Psoas muscle (tissue), 8 donors: Measurements from ENCODE around the gene FGFBP3. TPM values are rescaled to one million over a fixed set of nuclear protein-coding genes. Genes with fewer than 3 reads are reported as not detected.

Experiments used
- ATAC-seq, 4 donors: fragments of 200-7000 bp; cut with Tn5 transposase; one replicate each; pipeline ENCODE4 v1.9.1; 2020; ENCODE audit warnings: moderate library complexity in 3 of 4, mild to moderate bottlenecking in 2 of 4
- DNase-seq, 2 donors: peaks; one replicate each; pipeline ENCODE4 v3.0.0-alpha.2; 2020
- H3K27ac ChIP-seq: fragments of 200-600 bp; one replicate; pipeline ENCODE4 v1.8.0; 2022
- H3K27me3 ChIP-seq, 3 donors: fragments of 200-600 bp in 1 of 3; one replicate each; pipeline versions ENCODE4 v1.6.1 to v1.8.0; 2013 to 2022; ENCODE audit warnings: low read length in 2 of 3, mild to moderate bottlenecking in 2 of 3, moderate library complexity in 1 of 3; ENCODE audit not compliant: insufficient read depth in 3 of 3
- H3K36me3 ChIP-seq, 2 donors: fragments of 200-600 bp in 1 of 2; one replicate each; pipeline versions ENCODE4 v1.6.1 to v1.8.0; 2013 to 2022; ENCODE audit warnings: low read depth in 1 of 2, mild to moderate bottlenecking in 1 of 2, moderate library complexity in 1 of 2; ENCODE audit not compliant: insufficient read depth in 1 of 2
- H3K4me1 ChIP-seq: fragments of 200-600 bp; one replicate; pipeline ENCODE4 v1.8.0; 2022
- H3K4me3 ChIP-seq: fragments of 200-600 bp; one replicate; pipeline ENCODE4 v1.8.0; 2022; ENCODE audit warnings: mild to moderate bottlenecking
- H3K9me3 ChIP-seq: fragments of 200-600 bp; one replicate; pipeline ENCODE4 v1.8.0; 2022
- WGBS, 3 donors: extraction: QIAGEN DNeasy Blood & Tissue Kit; methylation state at CpG; one replicate each; pipeline versions ENCODE4 v1.1.6 to v1.1.7; 2013; 5-methylcytosine and 5-hydroxymethylcytosine counted together
- intact Hi-C, 2 donors: fragments of 100-400 bp; cut with DNase I; formaldehyde crosslinking; loops; one replicate each; pipeline versions ENCODE4 v1.11.0 to v1.14.2; 2022
- polyA plus RNA-seq, 3 donors: library from polyadenylated mRNA; stranded (reverse); fragments of 200-250 nt; gene quantifications; one replicate each; pipeline ENCODE4 v1.2.3, GENCODE V29; 2013
- total RNA-seq, 4 donors: library from RNA; stranded (reverse); fragmentation: NEBNext Ultra II Directional in 2 of 4; extraction: Animal tissue kit (Norgen Biotek cat#: 25700) in 2 of 4; gene quantifications; one replicate each; pipeline versions ENCODE4 v1.2.1 to v1.2.4, GENCODE V29; 2021 to 2023
- TF ChIP-seq, protein P1 (sequence below): fragments of 200-600 bp; IDR thresholded peaks from one replicate; pipeline ENCODE4 v1.8.0; 2022; ENCODE audit warnings: antibody characterized with exemption
- donor health status: healthy with polysubstance abuse.
- donor health status: DM: no; HTN: no; CAD: no; lungs with moderate emphysema.
- donor health status: Bipolar disorder and iron deficiency.
- donor health status: healthy.
- donor health status: DM: yes; HTN: yes; CAD: no.
- donor health status: DM: no; HTN: no; CAD: no.
- donor health status: DM: no; HTN: no; CAD: no.
- donor health status: DM: yes; HTN: yes; CAD: no.

The FGFBP3 gene
- total and polyA plus RNA-seq, 7 donors: 0.41 to 2.2 (median 0.56) TPM

DNA sequence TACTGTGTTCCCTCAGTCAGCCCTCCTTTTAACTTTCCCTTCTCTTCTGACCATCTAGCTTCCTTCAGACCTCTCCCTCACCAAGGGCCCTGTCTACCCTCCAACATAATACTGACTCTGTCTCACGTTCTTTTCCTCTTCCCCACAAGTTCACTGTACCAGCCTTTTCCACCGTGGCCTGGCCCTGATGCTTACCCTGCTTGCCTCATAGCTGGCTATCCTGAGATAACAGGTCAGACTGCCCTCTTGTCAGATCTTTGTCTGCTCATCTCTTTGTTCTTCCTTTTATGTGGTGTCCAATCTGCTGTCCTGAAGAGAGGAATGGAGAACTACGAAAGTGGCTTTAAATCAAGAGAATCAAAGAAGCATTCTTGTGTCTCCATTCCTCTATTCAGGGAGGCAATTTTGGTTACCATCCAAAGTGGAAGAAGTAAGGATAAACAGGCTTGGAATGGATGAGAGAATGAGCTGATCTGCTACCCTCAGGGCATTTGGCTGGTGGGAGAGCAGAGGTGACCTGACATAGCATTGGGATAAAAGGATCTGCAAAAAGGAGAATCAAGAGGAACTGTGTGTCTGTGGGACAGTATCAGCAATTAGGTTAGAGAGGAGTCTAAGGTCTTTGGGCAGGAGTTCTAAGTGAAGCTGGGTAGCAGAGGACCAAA is 22.4 kb upstream of the FGFBP3 start:
- 57 to 74% (median 59%) methylated on average over 3 of the region's 3 CpGs for WGBS, 3 donors
- H3K36me3 ChIP-seq: peaks cover 6 to 35% of the 10 kb centered on the region in 2 donors
- ATAC-seq (no peak), DNase-seq (no peak)
- H3K4me3 ChIP-seq: no peak overlapping the region
- H3K4me1 ChIP-seq: peaks cover 26% of the 10 kb centered on the region
- H3K27ac ChIP-seq: no peak overlapping the region
- intact Hi-C loops: no loop called here
- H3K9me3 ChIP-seq: no peaks in the 10 kb centered on the region
- H3K27me3 ChIP-seq: no peaks in the 10 kb centered on the region
- TF ChIP-seq, protein P1, sequence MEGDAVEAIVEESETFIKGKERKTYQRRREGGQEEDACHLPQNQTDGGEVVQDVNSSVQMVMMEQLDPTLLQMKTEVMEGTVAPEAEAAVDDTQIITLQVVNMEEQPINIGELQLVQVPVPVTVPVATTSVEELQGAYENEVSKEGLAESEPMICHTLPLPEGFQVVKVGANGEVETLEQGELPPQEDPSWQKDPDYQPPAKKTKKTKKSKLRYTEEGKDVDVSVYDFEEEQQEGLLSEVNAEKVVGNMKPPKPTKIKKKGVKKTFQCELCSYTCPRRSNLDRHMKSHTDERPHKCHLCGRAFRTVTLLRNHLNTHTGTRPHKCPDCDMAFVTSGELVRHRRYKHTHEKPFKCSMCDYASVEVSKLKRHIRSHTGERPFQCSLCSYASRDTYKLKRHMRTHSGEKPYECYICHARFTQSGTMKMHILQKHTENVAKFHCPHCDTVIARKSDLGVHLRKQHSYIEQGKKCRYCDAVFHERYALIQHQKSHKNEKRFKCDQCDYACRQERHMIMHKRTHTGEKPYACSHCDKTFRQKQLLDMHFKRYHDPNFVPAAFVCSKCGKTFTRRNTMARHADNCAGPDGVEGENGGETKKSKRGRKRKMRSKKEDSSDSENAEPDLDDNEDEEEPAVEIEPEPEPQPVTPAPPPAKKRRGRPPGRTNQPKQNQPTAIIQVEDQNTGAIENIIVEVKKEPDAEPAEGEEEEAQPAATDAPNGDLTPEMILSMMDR: no peak

DNA sequence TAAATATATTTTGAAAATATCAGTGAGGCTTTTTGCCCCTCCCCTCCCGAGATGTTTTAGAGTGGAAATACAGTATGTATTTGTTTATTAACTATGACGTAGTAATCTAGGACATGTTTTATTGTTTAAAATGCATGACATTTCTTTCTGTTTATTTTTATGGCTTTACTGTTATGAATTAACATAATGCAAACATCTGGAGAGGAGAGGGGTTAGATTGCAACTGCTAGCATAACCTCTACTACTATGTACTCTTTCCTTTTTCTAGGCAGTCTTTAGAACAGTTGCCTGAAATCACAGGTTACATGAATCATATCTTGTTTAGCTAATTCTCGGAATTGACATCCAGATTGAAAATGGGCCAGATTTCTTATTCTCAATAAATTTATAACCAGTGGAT is 21.7 kb upstream of the FGFBP3 start:
- intact Hi-C loops: no loop called here
- Histone ChIP-seq H3K27ac (no peak overlapping the region), H3K4me1 (peaks cover 26% of the 10 kb centered on the region), H3K9me3 (no peaks in the 10 kb centered on the region), H3K27me3 (no peaks in the 10 kb centered on the region), H3K4me3 (no peak overlapping the region), H3K36me3 (peaks cover 2 to 28% of the 10 kb centered on the region in 2 donors)
- 85 to 89% (median 87%) methylated on average over 3 of the region's 3 CpGs for WGBS, 3 donors
- ATAC-seq: no peak
- TF ChIP-seq, protein P1: no peak
- DNase-seq: no peak

DNA sequence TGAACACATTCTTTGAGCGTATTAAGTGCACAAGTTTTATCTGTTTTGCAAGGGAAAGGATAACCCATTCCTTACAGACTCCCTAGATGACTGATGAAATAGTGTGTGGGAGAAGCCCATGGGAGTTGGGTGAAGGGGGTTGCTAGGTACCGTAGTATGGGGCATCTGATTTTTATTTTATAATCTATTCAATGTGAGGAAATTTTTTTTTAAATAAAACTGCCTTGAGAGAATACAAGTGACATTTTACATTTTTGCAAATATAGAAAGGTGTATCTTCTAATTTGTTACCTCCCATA is 15.7 kb upstream of the FGFBP3 start:
- H3K36me3 ChIP-seq: no peaks in the 10 kb centered on the region
- ATAC-seq: no peak
- no peak for DNase-seq
- H3K4me3 ChIP-seq: peak overlapping the region; percentile 80
- H3K27me3 ChIP-seq: no peaks in the 10 kb centered on the region
- peak overlapping the region; percentile 95 for H3K27ac ChIP-seq
- H3K9me3 ChIP-seq: no peaks in the 10 kb centered on the region
- peaks cover 33% of the 10 kb centered on the region for H3K4me1 ChIP-seq
- intact Hi-C loops: no loop called here
- WGBS, 3 donors: 39 to 59% (median 53%) methylated on average over 2 of the region's 2 CpGs
- TF ChIP-seq, protein P1: no peak

DNA sequence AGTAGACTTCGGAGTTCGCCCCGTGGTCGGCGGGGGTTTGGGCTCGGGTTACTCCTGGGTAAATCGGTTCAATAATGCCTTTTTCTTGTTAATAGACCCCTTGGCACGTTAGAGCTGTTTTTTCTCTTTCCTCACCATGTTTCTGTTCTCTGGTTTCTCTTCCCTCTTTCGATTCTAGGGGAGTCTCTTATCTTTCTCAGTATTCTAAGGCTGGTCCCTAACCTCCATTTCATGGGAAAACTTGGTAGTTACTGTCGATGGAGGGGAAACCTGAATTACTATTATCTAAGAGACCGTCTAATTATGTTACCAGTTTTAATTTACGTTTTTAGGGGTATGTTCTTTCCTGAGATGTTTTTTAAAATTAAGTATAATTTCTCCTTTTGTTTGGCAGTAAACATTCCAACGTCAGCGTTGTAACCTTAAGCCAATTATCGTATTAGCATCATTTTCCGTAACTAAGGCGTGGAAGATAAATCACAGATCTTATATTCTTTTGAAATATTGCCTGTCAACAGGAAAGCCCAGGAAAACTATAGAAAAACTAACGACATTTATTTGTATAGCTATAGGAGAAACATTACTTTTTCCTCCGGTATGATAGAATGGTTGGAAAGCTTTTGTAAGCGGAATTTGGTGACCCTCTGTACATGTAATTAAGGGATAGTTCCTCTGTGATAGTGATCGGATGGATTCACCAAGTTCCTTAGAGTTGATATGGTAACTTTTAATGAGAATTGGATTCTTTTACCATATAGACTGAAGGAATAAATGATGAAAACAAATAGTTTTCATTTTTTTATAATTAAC is 15.1 kb upstream of the FGFBP3 start:
- H3K9me3 ChIP-seq: peaks cover 4% of the 10 kb centered on the region
- peaks cover 29% of the 10 kb centered on the region for H3K4me1 ChIP-seq
- H3K4me3 ChIP-seq: peak overlapping the region; percentile 80
- intact Hi-C loops: loop anchor here in 1 of 2 donors (5.0 kb wide), 1 partner anchor 127 kb away; the partner anchor contains the start of gene TNKS2
- TF ChIP-seq, protein P1: no peak
- peak in 3 of 4 donors; percentile 3 to 16 (median 11) for ATAC-seq
- H3K27me3 ChIP-seq: no peaks in the 10 kb centered on the region
- WGBS, 3 donors: 2 to 3% (median 2%) methylated on average over 21 of the region's 21 CpGs
- DNase-seq: no peak
- no peaks in the 10 kb centered on the region for H3K36me3 ChIP-seq
- H3K27ac ChIP-seq: peak overlapping the region; percentile 95
